Renal cortex interstitium (tissue), 11 donors: Measurements from ENCODE around the gene STRIP1. TPM values are rescaled to one million over a fixed set of nuclear protein-coding genes. Genes with fewer than 3 reads are reported as not detected.

Experiments used
- DNase-seq, 11 donors: peaks; one replicate each; pipeline ENCODE4 v3.0.0-alpha.2; 2013; ENCODE audit warnings: low read depth in 9 of 11, low spot score in 4 of 11; ENCODE audit errors: extremely low read depth in 1 of 11
- polyA plus RNA-seq, 3 donors: library from polyadenylated mRNA; unstranded; fragments of 120-200 nt; gene quantifications; one replicate each; pipeline ENCODE4 v1.2.1, GENCODE V29; 2013; ENCODE audit not compliant: insufficient read length in 3 of 3

The STRIP1 gene
- polyA plus RNA-seq, 3 donors, result 43.6 to 54.7 (median 47.0) TPM

GRCh38 chr1:110084227-110085078, 50.0 kb downstream of the STRIP1 start:
- DNase-seq, result no peak

- DNase-seq, result no peak
These were observed 51.2 kb downstream of the STRIP1 start for GRCh38 chr1:110085671-110086070.

- DNase-seq, result no peak
These were observed 52.5 kb downstream of the STRIP1 start for GRCh38 chr1:110086961-110087360.

- DNase-seq, result peak in 1 of 11 donors; percentile 43
These were observed 53.7 kb downstream of the STRIP1 start for GRCh38 chr1:110087812-110088738.

GRCh38 chr1:110088739-110089316, 54.4 kb downstream of the STRIP1 start:
- no peak for DNase-seq

GRCh38 chr1:110089561-110090275, 55.3 kb downstream of the STRIP1 start:
- no peak for DNase-seq

GRCh38 chr1:110091381-110091780, 57.0 kb downstream of the STRIP1 start:
- no peak for DNase-seq

- DNase-seq, result no peak
These were observed 57.4 kb downstream of the STRIP1 start for GRCh38 chr1:110091791-110092190.

GRCh38 chr1:110092991-110093390, 58.6 kb downstream of the STRIP1 start:
- no peak for DNase-seq

- DNase-seq, result no peak
These were observed 60.7 kb downstream of the STRIP1 start for GRCh38 chr1:110094931-110095654.

GRCh38 chr1:110097507-110098221, 63.2 kb downstream of the STRIP1 start:
- no peak for DNase-seq

GRCh38 chr1:110098222-110099026, 64.0 kb downstream of the STRIP1 start:
- DNase-seq, result no peak

GRCh38 chr1:110100335-110100734, 65.9 kb downstream of the STRIP1 start:
- DNase-seq, result no peak

- DNase-seq, result no peak
These were observed 67.7 kb downstream of the STRIP1 start for GRCh38 chr1:110102081-110102480.
